K562 (cell line): ENCODE measurements around the gene PIF1. TPM values are rescaled to one million over a fixed set of nuclear protein-coding genes. Genes with fewer than 3 reads are reported as not detected.

Source experiments
- ATAC-seq: fragments of 200-7000 bp; cut with Tn5 transposase; 3 replicates; pipeline ENCODE4 v1.9.1; 2020; ENCODE audit warnings: moderate library complexity
- BruUV-seq: library from RNA; stranded (reverse); fragments of 400-500 nt; replicated peaks from 2 replicates; lab custom pipeline; 2021; lab: Mats Ljungman, UMichigan
- CTCF ChIA-PET: fragments of 300-600 bp; formaldehyde crosslinking; extraction: SDS; loops from one replicate; lab custom pipeline; 2021; ENCODE audit warnings: low intra/inter-chr PET ratio; lab: Yijun Ruan, JAX
- POLR2A ChIA-PET: fragments of 300-600, 350-650 bp; sonication (Branson Sonifier 250); formaldehyde crosslinking; extraction: SDS; loops from one replicate; lab custom pipeline; 2021; ENCODE audit warnings: antibody characterized with exemption, inconsistent platforms; lab: Yijun Ruan, JAX
- DNase-seq, 4 experiments: peaks; one replicate each; pipeline versions ENCODE4 v3.0.0 to v3.0.0-alpha.2; 2011 to 2018; ENCODE audit warnings: low spot score in 3 of 4, mixed read lengths in 3 of 4; ENCODE audit errors: extremely low read depth in 1 of 4
- FAIRE-seq: peaks from 2 replicates; lab custom pipeline; 2011; peaks lifted over from hg19 to GRCh38; lab: Jason Lieb, UNC
- H2AFZ ChIP-seq: 2 replicates; pipeline ENCODE4 v1.6.0; 2011; ENCODE audit warnings: low read depth, low read length, control low read depth, inconsistent platforms
- H3K27ac ChIP-seq: fragments of 200-600 bp; 3 replicates; pipeline ENCODE4 v1.8.0; 2011; ENCODE audit warnings: low read depth, mild to moderate bottlenecking, control low read depth, inconsistent platforms, low read length, moderate library complexity, mixed read lengths; ENCODE audit errors: extremely low read depth
- H3K27me3 ChIP-seq, 2 experiments: fragments of 300-600 bp in 1 of 2; 2 replicates in 1 of 2; 3 replicates in 1 of 2; pipeline versions ENCODE4 v1.6.0 to v1.8.0; 2011; ENCODE audit warnings: inconsistent platforms in 2 of 2, low read length in 2 of 2, mild to moderate bottlenecking in 1 of 2, mixed read lengths in 1 of 2, moderate library complexity in 1 of 2; ENCODE audit not compliant: control insufficient read depth in 2 of 2, insufficient read depth in 2 of 2
- H3K36me3 ChIP-seq: fragments of 300-600 bp; 3 replicates; pipeline ENCODE4 v1.8.0; 2011; ENCODE audit warnings: mild to moderate bottlenecking, low read length, inconsistent platforms; ENCODE audit not compliant: control insufficient read depth, insufficient read depth
- H3K4me1 ChIP-seq, 2 experiments: fragments of 200-600 bp in 1 of 2; replicated peaks in 1 of 2; 2 replicates in 1 of 2; 3 replicates in 1 of 2; pipeline versions ENCODE4 v1.5.1 to v1.8.0; 2011; ENCODE audit warnings: inconsistent platforms in 2 of 2, low read length in 2 of 2, mild to moderate bottlenecking in 1 of 2, mixed read lengths in 1 of 2, moderate library complexity in 1 of 2; ENCODE audit not compliant: control insufficient read depth in 2 of 2, insufficient read depth in 2 of 2
- H3K4me2 ChIP-seq: 2 replicates; pipeline ENCODE4 v1.6.1; 2011; ENCODE audit warnings: low read length, control low read depth, inconsistent platforms, mixed read lengths; ENCODE audit not compliant: insufficient read depth
- H3K4me3 ChIP-seq: fragments of 200-600 bp; sonication (generic), shearing (Covaris generic); 2 replicates; pipeline ENCODE4 v1.5.1; 2016; ENCODE audit warnings: control low read depth, inconsistent platforms
- H3K79me2 ChIP-seq: fragments of 200-600 bp; 3 replicates; pipeline ENCODE4 v1.8.0; 2011; ENCODE audit warnings: low read length, inconsistent platforms; ENCODE audit not compliant: control insufficient read depth, insufficient read depth
- H3K9ac ChIP-seq, 2 experiments: 2 replicates each; pipeline versions ENCODE4 v1.6.0 to v1.6.1; 2011; ENCODE audit warnings: low read depth in 2 of 2, low read length in 2 of 2, control low read depth in 1 of 2, inconsistent platforms in 1 of 2, mild to moderate bottlenecking in 1 of 2, mixed read lengths in 1 of 2; ENCODE audit not compliant: insufficient read depth in 1 of 2
- H3K9me1 ChIP-seq: one replicate; pipeline ENCODE4 v1.6.0; 2011; ENCODE audit warnings: inconsistent platforms, mild to moderate bottlenecking, low read length, moderate library complexity; ENCODE audit not compliant: control insufficient read depth, insufficient read depth
- H3K9me3 ChIP-seq: replicated peaks from 2 replicates; pipeline ENCODE4 v1.5.1; 2011; ENCODE audit warnings: low read depth, low read length, inconsistent platforms; ENCODE audit not compliant: control insufficient read depth, insufficient read depth
- H4K20me1 ChIP-seq: replicated peaks from 2 replicates; pipeline ENCODE4 v1.6.1; 2011; ENCODE audit warnings: low read length, inconsistent platforms, mixed read lengths; ENCODE audit not compliant: control insufficient read depth, insufficient read depth
- NBN ChIP-seq: fragments of 450-650 bp; IDR thresholded peaks from 2 replicates; pipeline ENCODE4 v1.6.1; 2016; ENCODE audit warnings: low read depth, mild to moderate bottlenecking
- SIX5 ChIP-seq, 2 experiments: IDR thresholded peaks; 2 replicates each; pipeline ENCODE4 v1.6.1; 2011; ENCODE audit warnings: low read length in 2 of 2, borderline replicate concordance in 1 of 2, low read depth in 1 of 2, mild to moderate bottlenecking in 1 of 2, moderate library complexity in 1 of 2; ENCODE audit not compliant: insufficient read depth in 1 of 2
- SPI1 ChIP-seq: IDR thresholded peaks from 2 replicates; pipeline ENCODE4 v1.6.1; 2011; ENCODE audit warnings: low read depth, low read length, control low read depth, borderline replicate concordance
- ZBTB8A ChIP-seq: fragments of 450-650 bp; IDR thresholded peaks from 2 replicates; pipeline ENCODE4 v1.6.1; 2018; ENCODE audit warnings: mild to moderate bottlenecking, moderate library complexity; ENCODE audit not compliant: partially characterized antibody
- ZNF134 ChIP-seq: fragments of 250-450 bp; sonication (Bioruptor Pico); conservative IDR thresholded peaks from 2 replicates; pipeline ENCODE4 v1.4.0; 2020
- ZNF311 ChIP-seq: fragments of 250-450 bp; sonication (Bioruptor Pico); IDR thresholded peaks from 2 replicates; pipeline ENCODE4 v1.4.0; 2020; ENCODE audit warnings: mild to moderate bottlenecking, moderate library complexity
- WGBS: fragments of 100-300 bp; shearing (Covaris generic); methylation state at CpG from one replicate; pipeline ENCODE4 v1.1.6; 2016; ENCODE audit warnings: low coverage, mixed read lengths; ENCODE audit not compliant: insufficient coverage; ENCODE audit errors: missing lambda C conversion rate; 5-methylcytosine and 5-hydroxymethylcytosine counted together
- in situ Hi-C: fragments of 300-500 bp; cut with MboI; formaldehyde crosslinking; loops from 4 replicates; pipeline ENCODE4 v1.15.0; 2018; ENCODE audit warnings: inconsistent platforms, mixed read lengths
- intact Hi-C: fragments of 100-400 bp; cut with micrococcal nuclease; formaldehyde crosslinking; loops from 2 replicates; pipeline ENCODE4 v1.14.2; 2022
- polyA plus RNA-seq, 8 experiments: library from polyadenylated mRNA; depleted of rRNA in 4 of 8; stranded (reverse) in 5 of 8; unstranded in 3 of 8; fragments of >200 nt; fragmentation: Nextera tagmentation in 2 of 8; fragmentation: Illumina TruSeq in 1 of 8; extraction: Ambion mirVana in 2 of 8; extraction: Trizol in 1 of 8; gene quantifications; 2 replicates each; pipeline versions ENCODE4 v1.2.1 to v1.2.3, GENCODE V29; 2011 to 2014; ENCODE audit warnings: inconsistent platforms in 1 of 8, missing spikeins in 1 of 8
- total RNA-seq, 7 experiments: library from RNA; depleted of rRNA in 6 of 7; stranded (reverse); fragments of >200 nt in 6 of 7; fragmentation: Illumina TruSeq in 2 of 7; extraction: Trizol in 2 of 7; gene quantifications; 2 replicates each; pipeline versions ENCODE4 v1.2.1 to v1.2.3, GENCODE V29; 2011 to 2021; ENCODE audit warnings: low replicate concordance in 1 of 7
- TF ChIP-seq, protein P1 (sequence below): fragments of 450-650 bp; formaldehyde crosslinking; IDR thresholded peaks from 2 replicates; pipeline ENCODE4 v1.4.0; 2020; ENCODE audit warnings: mild to moderate bottlenecking, moderate library complexity
- TF ChIP-seq, protein P2 (sequence below): sonication (generic); formaldehyde crosslinking; IDR thresholded peaks from 2 replicates; pipeline ENCODE4 v1.8.0; 2022; ENCODE audit warnings: mild to moderate bottlenecking, missing genetic modification reagents
- TF ChIP-seq, protein P3 (sequence below): fragments of 250-450 bp; sonication (Bioruptor Pico); IDR thresholded peaks from 2 replicates; pipeline ENCODE4 v1.9.0; 2021; ENCODE audit warnings: mild to moderate bottlenecking

Gene PIF1
- total and polyA plus RNA-seq, 9 of the 15 experiments (the other 6 are each of a cell fraction or from before 2014, with no cell fraction given) = 1.1 to 37.9 (median 11.5) TPM

DNA sequence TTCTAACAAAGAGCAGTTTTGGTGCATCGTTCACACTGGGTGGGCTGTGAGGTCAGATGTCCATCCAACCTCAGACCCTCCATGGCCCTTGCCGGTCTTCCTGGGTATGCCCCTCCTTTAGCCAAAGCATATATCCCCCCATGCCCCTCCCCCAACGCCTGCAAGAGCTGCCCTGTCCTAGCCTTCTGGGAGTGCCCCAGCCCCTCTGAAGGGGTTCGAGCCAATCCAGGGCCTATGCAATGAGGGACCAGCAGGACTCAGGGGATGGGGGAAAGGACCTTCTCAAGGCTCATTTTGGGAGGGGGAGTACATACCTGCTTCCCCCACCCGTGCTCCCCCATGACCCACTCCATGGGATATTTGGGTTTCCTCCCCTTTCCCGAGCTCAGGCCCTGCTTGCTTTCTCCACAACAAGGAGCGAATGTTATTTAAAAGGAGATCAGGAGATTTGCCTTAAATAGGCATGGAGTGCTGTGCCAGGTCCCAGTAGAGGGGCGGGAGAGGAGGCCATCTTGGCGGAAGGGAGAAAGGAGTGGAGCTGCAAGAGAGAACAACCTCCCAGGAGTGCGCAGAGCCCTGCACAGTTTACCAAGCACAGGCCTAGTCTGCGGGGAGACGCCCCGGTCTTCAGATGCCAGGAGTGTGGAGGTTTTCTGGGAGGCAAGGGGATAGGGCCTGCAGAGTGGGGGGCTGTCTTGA, 18.2 kb downstream of the PIF1 start (continued):
- no peak for TF ChIP-seq ZBTB8A

DNA sequence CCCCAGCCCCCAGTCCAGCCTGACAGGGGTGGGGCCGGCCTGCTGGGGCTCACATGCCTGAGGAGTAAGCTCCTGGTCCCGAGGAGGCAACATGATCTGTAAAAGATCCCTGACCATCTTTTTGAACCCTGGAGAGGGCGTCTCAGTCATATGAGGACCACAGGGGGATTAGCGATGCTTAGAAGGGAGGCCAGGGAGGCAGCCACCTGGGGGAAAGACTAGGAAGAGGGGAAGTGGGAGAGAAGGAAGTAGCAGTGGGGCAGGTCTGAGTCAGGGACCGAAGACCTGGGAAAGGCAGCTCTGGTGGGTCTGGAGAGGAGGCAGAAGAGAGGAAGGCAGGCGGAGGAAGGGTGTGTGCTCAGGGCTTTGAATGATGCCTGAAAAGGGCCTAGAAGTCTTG, 18.9 kb downstream of the PIF1 start:
- intact Hi-C loops = no loop called here
- Histone ChIP-seq H3K9me1 (no peaks in the 10 kb centered on the region), H3K9me3 (no peaks in the 10 kb centered on the region), H3K4me1 (peaks cover 9 to 15% of the 10 kb centered on the region in 2 experiments; a peak in 4 of 5 replicates), H3K4me2 (no peak overlapping the region), H3K27me3 (peaks cover 5 to 7% of the 10 kb centered on the region in 2 experiments; a peak in 2 of 5 replicates), H3K79me2 (no peaks in the 10 kb centered on the region), H4K20me1 (no peaks in the 10 kb centered on the region; the same call in none of the 2 replicates), H3K4me3 (no peak overlapping the region), H2AFZ (no peak overlapping the region), H3K9ac (no peak overlapping the region), H3K36me3 (no peaks in the 10 kb centered on the region), H3K27ac (no peak overlapping the region)
- 3% methylated on average over 3 of the region's 6 CpGs for WGBS
- no TSS peak for BruUV-seq
- CTCF ChIA-PET = no interaction called here
- in situ Hi-C loops = no loop called here
- TF ChIP-seq ZNF311 (no peak), NBN (no peak), SIX5 (IDR thresholded peaks at IDR 0.05; ENCODE audit: borderline replicate concordance in 1 of 2, insufficient read depth in 1 of 2, low read depth in 1 of 2, low read length in 2 of 2) (no peak), ZNF134 (no peak), SPI1 (no peak)
- TF ChIP-seq, protein P1, sequence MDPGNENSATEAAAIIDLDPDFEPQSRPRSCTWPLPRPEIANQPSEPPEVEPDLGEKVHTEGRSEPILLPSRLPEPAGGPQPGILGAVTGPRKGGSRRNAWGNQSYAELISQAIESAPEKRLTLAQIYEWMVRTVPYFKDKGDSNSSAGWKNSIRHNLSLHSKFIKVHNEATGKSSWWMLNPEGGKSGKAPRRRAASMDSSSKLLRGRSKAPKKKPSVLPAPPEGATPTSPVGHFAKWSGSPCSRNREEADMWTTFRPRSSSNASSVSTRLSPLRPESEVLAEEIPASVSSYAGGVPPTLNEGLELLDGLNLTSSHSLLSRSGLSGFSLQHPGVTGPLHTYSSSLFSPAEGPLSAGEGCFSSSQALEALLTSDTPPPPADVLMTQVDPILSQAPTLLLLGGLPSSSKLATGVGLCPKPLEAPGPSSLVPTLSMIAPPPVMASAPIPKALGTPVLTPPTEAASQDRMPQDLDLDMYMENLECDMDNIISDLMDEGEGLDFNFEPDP = no peak
- TF ChIP-seq, protein P2, sequence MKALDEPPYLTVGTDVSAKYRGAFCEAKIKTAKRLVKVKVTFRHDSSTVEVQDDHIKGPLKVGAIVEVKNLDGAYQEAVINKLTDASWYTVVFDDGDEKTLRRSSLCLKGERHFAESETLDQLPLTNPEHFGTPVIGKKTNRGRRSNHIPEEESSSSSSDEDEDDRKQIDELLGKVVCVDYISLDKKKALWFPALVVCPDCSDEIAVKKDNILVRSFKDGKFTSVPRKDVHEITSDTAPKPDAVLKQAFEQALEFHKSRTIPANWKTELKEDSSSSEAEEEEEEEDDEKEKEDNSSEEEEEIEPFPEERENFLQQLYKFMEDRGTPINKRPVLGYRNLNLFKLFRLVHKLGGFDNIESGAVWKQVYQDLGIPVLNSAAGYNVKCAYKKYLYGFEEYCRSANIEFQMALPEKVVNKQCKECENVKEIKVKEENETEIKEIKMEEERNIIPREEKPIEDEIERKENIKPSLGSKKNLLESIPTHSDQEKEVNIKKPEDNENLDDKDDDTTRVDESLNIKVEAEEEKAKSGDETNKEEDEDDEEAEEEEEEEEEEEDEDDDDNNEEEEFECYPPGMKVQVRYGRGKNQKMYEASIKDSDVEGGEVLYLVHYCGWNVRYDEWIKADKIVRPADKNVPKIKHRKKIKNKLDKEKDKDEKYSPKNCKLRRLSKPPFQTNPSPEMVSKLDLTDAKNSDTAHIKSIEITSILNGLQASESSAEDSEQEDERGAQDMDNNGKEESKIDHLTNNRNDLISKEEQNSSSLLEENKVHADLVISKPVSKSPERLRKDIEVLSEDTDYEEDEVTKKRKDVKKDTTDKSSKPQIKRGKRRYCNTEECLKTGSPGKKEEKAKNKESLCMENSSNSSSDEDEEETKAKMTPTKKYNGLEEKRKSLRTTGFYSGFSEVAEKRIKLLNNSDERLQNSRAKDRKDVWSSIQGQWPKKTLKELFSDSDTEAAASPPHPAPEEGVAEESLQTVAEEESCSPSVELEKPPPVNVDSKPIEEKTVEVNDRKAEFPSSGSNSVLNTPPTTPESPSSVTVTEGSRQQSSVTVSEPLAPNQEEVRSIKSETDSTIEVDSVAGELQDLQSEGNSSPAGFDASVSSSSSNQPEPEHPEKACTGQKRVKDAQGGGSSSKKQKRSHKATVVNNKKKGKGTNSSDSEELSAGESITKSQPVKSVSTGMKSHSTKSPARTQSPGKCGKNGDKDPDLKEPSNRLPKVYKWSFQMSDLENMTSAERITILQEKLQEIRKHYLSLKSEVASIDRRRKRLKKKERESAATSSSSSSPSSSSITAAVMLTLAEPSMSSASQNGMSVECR (CRISPR knock-in tag) = no peak
- TF ChIP-seq, protein P3, sequence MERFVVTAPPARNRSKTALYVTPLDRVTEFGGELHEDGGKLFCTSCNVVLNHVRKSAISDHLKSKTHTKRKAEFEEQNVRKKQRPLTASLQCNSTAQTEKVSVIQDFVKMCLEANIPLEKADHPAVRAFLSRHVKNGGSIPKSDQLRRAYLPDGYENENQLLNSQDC (CRISPR knock-in tag) = no peak
- no peak for FAIRE-seq
- POLR2A ChIA-PET = interaction anchor here (1.4 kb wide), 1 partner anchor 14 kb away, joined by 4 read pairs; no protein-coding TSS in a partner anchor
- ATAC-seq = no peak
- no peak for DNase-seq
